Measurements from ENCODE around the gene XKR7. TPM values are rescaled to one million over a fixed set of nuclear protein-coding genes. Genes with fewer than 3 reads are reported as not detected.

Gene XKR7
- total RNA-seq, 4 donors from 2014 or later, result 0.10 TPM; not detected in 3

- H3K4me3 ChIP-seq (replicated peaks in 1 of 3), result peak within 1 kb of the TSS; percentile 42 to 81 (median 67)
- 1 to 2% methylated on average over 29 to 59 of the region's 63 CpGs for WGBS, 2 donors
- TF ChIP-seq CTCF (IDR thresholded peaks at IDR 0.05), result peak; percentile 83 to 97 (median 90)
- TF ChIP-seq POLR2A (IDR thresholded peaks at IDR 0.05), result peak; percentile 54 to 71
Observed at GRCh38 chr20:31951530-31952453, 16.2 kb upstream of the XKR7 start, which contains the start of gene PDRG1. TSS of gene PDRG1 (minus strand) at chr20:31952046. CDS start at chr20:31951961, 85 bp downstream.

GRCh38 chr20:31953556-31954148 is 14.3 kb upstream of the XKR7 start:
- no peak overlapping the region for H3K27ac ChIP-seq
- no peaks in the 10 kb centered on the region for H3K27me3 ChIP-seq
- H3K9me3 ChIP-seq, result no peaks in the 10 kb centered on the region
- H3K4me1 ChIP-seq, result peaks cover 10 to 16% of the 10 kb centered on the region in 2 donors
- no peak overlapping the region for H3K4me3 ChIP-seq (replicated peaks in 1 of 3)
- TF ChIP-seq CTCF (IDR thresholded peaks at IDR 0.05) (no peak), POLR2A (IDR thresholded peaks at IDR 0.05) (no peak)
- no peak for DNase-seq
- H3K36me3 ChIP-seq, result peaks cover under 1 to 3% of the 10 kb centered on the region in 2 donors
- intact Hi-C loops (cut with DNase I), result loop anchor here (2.0 kb wide), 1 partner anchor 103 kb away; no protein-coding TSS in a partner anchor
- 79 to 91% methylated on average over 2 to 6 of the region's 6 CpGs for WGBS, 2 donors

More at GRCh38 chr20:31951530-31952453, 16.2 kb upstream of the XKR7 start, which contains the start of gene PDRG1:
- Histone ChIP-seq H3K27ac (peak within 1 kb of the TSS in 2 of 3 donors; percentile 63 to 84), H3K27me3 (no peaks in the 10 kb centered on the region), H3K4me1 (peaks cover 10 to 16% of the 10 kb centered on the region in 2 donors), H3K36me3 (peaks cover 19 to 20% of the 10 kb centered on the region in 2 donors), H3K9me3 (no peaks in the 10 kb centered on the region)
- intact Hi-C loops (cut with DNase I), result loop anchor here (2.0 kb wide), 1 partner anchor 101 kb away; no protein-coding TSS in a partner anchor
- DNase-seq, result peak; percentile 95 to 96

GRCh38 chr20:31954500-31954899 is 13.5 kb upstream of the XKR7 start:
- Histone ChIP-seq H3K27me3 (no peaks in the 10 kb centered on the region), H3K9me3 (no peaks in the 10 kb centered on the region), H3K36me3 (no peaks in the 10 kb centered on the region), H3K27ac (no peak overlapping the region), H3K4me1 (peaks cover 10 to 16% of the 10 kb centered on the region in 2 donors), H3K4me3 (replicated peaks in 1 of 3) (no peak overlapping the region)
- DNase-seq, result no peak
- no peak for TF ChIP-seq POLR2A (IDR thresholded peaks at IDR 0.05)
- TF ChIP-seq CTCF (IDR thresholded peaks at IDR 0.05), result no peak
- WGBS, 2 donors, result 70 to 71% methylated on average over 1 of the region's 1 CpG
- intact Hi-C loops (cut with DNase I), result no loop called here

- WGBS, 2 donors, result 49 to 53% methylated on average over 11 of the region's 11 CpGs
- Histone ChIP-seq H3K36me3 (no peaks in the 10 kb centered on the region), H3K27me3 (no peaks in the 10 kb centered on the region), H3K4me1 (no peaks in the 10 kb centered on the region), H3K9me3 (no peaks in the 10 kb centered on the region), H3K27ac (no peak overlapping the region), H3K4me3 (replicated peaks in 1 of 3) (no peak overlapping the region)
- intact Hi-C loops (cut with DNase I), result no loop called here
- TF ChIP-seq POLR2A (IDR thresholded peaks at IDR 0.05) (no peak), CTCF (IDR thresholded peaks at IDR 0.05) (no peak)
- DNase-seq, result no peak
Observed at GRCh38 chr20:31956556-31957526, 11.1 kb upstream of the XKR7 start.
